HG03060 (cell line): ENCODE data around the gene PRPS1L1.

Experiments
- ATAC-seq: cut with Tn5 transposase; IDR thresholded peaks from one replicate; pipeline ENCODE4 v1.9.1; 2021; ENCODE audit warnings: low read depth, moderate number of reproducible peaks; ENCODE audit not compliant: unreplicated experiment

Gene PRPS1L1

GRCh38 chr7:18027628-18028027, at the start of gene PRPS1L1:
PRPS1L1 (minus strand) TSS chr7:18027846.
- ATAC-seq, result no peak

GRCh38 chr7:18076461-18076860, 48.8 kb upstream of the PRPS1L1 start:
- no peak for ATAC-seq

DNA sequence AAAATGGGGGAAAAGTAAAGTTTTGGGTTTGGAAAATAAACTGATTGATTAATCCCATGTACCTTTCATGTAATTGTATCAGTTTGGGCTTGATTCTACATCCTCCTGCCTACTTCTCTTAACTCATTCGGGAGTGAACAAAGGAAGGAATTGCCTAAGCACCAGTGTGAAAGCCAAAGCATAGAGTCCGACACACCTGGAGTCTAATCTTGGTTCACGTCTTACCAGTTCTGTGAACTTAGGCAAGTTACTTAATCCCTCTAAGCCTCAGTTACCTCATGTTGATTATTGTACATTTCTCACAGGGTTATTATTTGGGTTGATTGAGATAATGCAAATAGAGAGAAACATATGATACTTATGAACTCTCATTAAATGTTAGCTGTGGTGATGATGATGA, 41.1 kb upstream of the PRPS1L1 start:
- ATAC-seq, result no peak

DNA sequence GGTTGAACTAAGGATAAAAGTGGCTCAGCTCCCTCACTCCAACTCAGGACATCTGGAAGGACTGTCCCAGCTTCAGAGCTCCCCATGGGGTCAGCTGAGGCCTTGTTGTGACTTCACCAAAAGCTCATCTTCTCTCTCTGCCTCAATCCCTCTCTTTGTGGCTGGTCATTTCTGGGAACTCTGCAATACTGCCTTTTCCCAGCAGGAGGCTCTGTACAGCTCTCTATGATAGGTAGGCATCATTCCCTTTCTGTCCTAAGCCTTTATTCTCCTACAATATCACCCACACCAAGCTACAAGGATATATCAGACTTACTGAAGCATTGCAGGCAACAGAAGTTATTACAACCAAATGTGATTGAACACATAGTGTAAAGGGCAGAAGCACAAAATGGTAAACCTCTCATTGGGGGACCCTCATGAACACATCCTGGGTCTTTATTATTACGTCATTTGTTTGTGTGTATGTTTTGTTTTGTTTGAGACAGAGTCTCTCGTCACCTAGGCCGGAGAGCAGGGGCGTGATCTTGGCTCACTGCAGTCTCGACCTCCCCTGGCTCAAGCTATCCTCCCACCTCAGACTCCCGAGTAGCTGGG, 36.7 kb upstream of the PRPS1L1 start:
- no peak for ATAC-seq

GRCh38 chr7:18063149-18063901, 35.7 kb upstream of the PRPS1L1 start:
- ATAC-seq, result no peak

GRCh38 chr7:18059171-18059570, 31.5 kb upstream of the PRPS1L1 start:
- ATAC-seq, result no peak

DNA sequence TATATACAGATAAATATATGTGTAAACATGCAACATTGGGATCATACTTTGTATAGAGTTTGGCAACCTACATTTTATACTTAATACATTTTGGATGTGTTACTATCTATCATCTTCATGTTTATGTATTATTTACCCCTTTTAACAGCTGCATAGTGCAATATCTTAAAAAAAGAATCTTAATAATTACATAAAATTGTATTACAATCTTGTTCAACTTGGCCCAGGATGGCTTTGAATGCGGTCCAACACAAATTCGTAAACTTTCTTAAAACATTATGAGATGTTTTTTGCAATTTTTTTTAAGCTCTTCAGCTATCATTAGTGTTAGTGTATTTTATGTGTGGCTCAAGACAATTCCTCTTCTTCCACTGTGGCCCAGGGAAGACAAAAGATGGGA, 26.3 kb upstream of the PRPS1L1 start:
- ATAC-seq, result no peak

DNA sequence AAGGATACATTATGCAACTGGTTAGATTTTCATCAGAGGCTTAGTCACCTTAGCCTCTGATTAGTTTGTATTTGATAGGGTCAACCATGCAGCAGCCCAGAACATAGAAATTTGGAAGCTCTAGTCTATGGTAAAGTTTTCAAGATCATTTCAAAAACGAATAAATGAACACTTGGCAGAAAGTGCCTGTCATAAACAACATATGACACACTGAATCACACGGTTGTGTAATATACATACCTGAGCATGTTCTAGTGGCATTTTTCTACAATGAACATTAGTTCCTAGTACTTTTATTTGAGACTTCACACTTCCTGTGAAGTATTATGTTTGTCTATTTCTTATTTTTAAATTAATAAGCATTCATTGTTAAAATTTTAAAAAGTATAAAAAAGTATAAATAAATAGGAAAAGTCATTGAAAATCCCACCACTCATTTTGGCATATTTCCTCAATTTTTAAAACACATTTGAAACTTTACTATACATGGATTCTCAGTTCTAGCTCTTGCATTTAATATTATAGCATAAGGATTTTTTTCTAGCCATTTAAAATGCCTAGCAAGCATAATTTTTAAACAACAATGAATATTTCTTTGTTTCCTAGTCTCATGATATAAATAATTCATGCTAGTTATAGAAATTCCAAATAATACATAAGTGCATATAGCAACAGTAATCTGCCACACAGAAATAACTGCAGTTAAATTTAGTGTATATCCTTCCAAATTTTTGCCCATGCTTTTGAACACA, 25.7 kb upstream of the PRPS1L1 start:
- ATAC-seq, result no peak

- no peak for ATAC-seq
These were observed 21.6 kb upstream of the PRPS1L1 start for GRCh38 chr7:18049262-18049661.

GRCh38 chr7:18046601-18047000, 19.0 kb upstream of the PRPS1L1 start:
- no peak for ATAC-seq

- ATAC-seq, result no peak
These were observed 17.5 kb upstream of the PRPS1L1 start for GRCh38 chr7:18045171-18045570.

- ATAC-seq, result no peak
These were observed 13.5 kb upstream of the PRPS1L1 start for GRCh38 chr7:18041191-18041590.

DNA sequence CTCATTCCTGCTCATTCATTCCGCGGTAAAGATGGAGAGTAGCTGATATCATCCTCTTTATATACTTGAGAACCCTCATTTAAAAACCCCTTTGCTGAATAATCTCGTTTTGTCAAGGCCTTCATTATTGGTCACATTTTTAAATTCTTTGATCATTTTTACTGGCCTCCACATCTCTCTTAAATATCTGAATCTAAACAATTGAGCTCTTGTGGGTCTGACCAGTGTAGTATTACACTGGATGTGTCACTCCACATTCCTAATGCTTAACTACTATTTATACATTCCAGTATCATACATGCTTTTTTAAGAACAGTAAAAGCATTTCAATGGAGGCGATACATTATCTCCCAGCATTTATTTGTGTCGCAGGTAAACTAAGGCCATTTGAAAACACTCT, 12.6 kb upstream of the PRPS1L1 start:
- no peak for ATAC-seq

- no peak for ATAC-seq
These were observed 10.7 kb upstream of the PRPS1L1 start for GRCh38 chr7:18038382-18038781.

GRCh38 chr7:18037609-18038008, 10.0 kb upstream of the PRPS1L1 start:
- no peak for ATAC-seq

DNA sequence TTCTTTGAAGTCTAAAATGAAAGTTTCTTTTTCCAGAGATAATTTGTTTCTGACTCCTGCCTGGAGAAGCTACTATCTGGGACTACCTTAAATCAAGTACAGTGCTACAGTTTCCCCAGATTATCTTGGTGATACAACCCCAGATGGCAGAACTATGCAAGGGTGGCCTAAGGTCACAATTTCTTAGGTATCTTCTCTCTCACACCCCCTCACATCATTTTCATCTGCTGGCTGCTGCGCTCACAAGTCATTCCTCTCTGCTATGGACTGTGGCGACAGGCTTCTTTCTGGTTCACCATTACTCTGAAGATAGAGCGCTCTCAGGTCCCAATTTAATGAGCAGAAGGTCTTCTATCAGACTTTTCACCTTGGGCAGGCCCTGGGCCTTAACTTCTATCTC, 9.1 kb upstream of the PRPS1L1 start:
- ATAC-seq, result no peak

GRCh38 chr7:18030758-18031157, 3.1 kb upstream of the PRPS1L1 start:
- ATAC-seq, result no peak

DNA sequence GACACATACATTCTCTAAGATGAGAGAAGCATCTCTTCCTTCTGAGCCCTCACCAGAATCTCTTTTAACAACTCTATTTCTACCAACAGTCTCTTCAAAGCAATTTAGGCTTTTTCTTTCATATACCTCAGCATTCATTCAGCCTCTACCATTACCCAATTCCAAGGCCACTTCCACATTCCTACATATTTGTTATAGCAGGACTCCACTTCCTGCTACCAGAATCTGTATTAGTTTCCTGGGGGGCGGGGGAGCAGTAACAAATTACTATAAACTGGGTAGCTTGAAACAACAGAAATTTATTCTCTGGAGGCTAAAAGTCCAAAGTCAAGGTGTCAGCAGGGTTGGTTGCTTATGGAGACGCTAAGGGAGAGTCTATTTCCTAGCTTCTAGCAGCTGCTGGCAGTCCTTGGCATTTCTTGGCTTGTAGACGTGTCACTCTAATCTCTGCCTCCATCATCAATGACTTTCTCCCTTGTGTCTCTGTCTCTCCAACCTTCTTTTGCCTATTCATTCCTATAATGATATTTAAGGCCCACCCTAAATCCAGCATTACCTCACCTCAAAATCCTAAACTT, 7.4 kb downstream of the PRPS1L1 start:
- no peak for ATAC-seq

DNA sequence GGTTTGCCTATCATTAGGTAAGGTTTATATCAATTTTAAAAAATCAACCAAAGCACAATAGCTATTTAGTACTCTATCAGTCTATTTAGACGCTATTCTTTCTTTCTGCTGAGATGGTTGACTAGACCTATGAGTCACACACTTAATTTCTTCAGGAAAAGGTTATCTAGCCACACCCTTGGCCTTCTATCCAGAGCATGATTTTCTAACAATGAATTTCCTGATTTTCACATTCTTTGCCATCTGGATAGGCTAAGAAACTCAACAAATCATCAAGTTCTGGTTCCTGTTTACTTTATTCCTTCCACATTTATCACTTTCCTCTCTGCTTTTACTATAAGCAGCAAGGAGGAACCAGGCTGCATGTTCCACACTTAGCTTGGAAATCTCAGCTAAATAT, 8.1 kb downstream of the PRPS1L1 start:
- no peak for ATAC-seq

DNA sequence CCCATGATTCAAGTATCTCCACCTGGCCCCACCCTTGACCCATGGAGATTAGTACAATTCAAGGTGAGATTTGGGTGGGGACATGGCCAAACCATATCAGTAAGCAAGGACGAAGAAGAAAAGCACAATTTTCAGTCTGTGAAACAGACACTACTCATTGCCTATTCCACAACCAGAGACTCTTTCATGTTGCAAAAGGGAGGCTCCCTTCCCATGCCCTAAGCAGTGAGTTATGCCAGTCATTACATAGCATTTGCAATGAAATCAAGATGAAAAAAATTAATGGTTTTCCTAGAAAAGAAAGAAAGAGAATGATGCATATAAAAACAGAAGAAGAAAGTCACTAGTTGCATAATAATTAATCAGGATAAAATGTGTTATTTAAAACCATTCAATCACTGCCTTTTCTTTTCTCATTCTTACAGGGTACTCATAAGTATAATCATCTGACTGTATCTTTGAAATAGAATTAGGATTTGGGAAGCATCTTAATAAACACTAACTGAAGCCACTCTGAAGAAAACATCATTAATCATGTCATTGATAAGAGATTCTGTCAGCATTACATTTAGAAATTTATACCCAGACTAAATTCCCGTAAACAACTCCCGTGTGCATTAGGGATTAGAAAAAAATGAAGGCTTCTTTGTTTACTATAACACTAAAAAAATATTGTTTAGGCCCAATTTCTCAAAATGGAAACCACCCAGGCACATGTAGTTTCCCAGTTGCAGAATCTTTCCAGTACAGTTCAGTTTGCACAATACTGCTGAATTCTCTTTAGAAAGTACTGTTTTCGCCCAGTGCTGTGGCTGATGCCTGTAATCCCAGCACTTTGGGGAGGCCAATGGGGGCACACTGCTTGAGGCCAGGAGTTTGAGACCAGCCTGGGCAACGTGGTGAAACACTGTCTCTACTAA, 9.1 kb downstream of the PRPS1L1 start:
- ATAC-seq, result no peak
